Osteocyte (in vitro differentiated cells): ENCODE measurements around the gene CNNM2. TPM values are rescaled to one million over a fixed set of nuclear protein-coding genes. Genes with fewer than 3 reads are reported as not detected.

Experiments used
- DNase-seq: peaks from one replicate; pipeline ENCODE4 v3.0.0; 2021; ENCODE audit warnings: mixed read lengths; ENCODE audit not compliant: unreplicated experiment; ENCODE audit errors: extremely low spot score
- H3K27ac Mint-ChIP-seq: one replicate; pipeline ENCODE4 v1.8.0; 2021; ENCODE audit warnings: mild to moderate bottlenecking, mixed read lengths; ENCODE audit not compliant: unreplicated experiment
- H3K27me3 Mint-ChIP-seq: one replicate; pipeline ENCODE4 v1.8.0; 2021; ENCODE audit warnings: mixed read lengths; ENCODE audit not compliant: unreplicated experiment
- H3K36me3 Mint-ChIP-seq: one replicate; pipeline ENCODE4 v1.8.0; 2021; ENCODE audit warnings: mixed read lengths; ENCODE audit not compliant: unreplicated experiment
- H3K4me1 Mint-ChIP-seq: one replicate; pipeline ENCODE4 v1.8.0; 2021; ENCODE audit warnings: mixed read lengths; ENCODE audit not compliant: unreplicated experiment
- H3K4me3 Mint-ChIP-seq: one replicate; pipeline ENCODE4 v1.8.0; 2021; ENCODE audit warnings: mild to moderate bottlenecking, moderate library complexity, mixed read lengths; ENCODE audit not compliant: unreplicated experiment
- H3K9me3 Mint-ChIP-seq: one replicate; pipeline ENCODE4 v1.8.0; 2021; ENCODE audit warnings: mixed read lengths; ENCODE audit not compliant: unreplicated experiment
- CTCF ChIP-seq: fragments of 200-600 bp; sonication (generic); IDR thresholded peaks from 2 replicates; pipeline ENCODE4 v1.5.0; 2021; ENCODE audit warnings: antibody characterized with exemption, mild to moderate bottlenecking, moderate library complexity
- total RNA-seq: library from RNA; stranded (reverse); gene quantifications from 2 replicates; pipeline ENCODE4 v1.2.1, GENCODE V29; 2021

Gene CNNM2
- total RNA-seq, 1 donor from 2014 or later, result 11.7 TPM

DNA sequence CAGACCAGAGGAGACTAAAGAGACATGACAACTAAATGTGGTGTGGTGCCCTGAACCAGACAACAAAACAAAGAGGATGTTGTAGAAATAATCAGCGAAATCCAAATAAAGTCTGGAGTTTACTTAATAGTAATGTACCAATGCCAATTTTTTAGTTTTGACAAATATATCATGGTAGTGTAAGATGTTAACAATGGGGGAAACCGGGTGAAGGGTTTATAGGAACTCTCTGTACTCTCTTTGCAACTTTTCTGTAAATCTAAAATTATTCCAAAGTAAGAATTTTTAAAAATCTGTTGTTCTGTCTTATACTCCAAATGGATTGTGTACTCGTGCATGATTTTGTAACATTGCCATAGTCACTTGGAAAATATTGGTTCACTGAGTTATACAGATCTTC lies 129.3 kb downstream of the CNNM2 start:
- no peak for DNase-seq
- Mint-ChIP-seq H3K4me1 (peaks cover 27% of the 10 kb centered on the region), H3K4me3 (no peak overlapping the region), H3K27ac (no peak overlapping the region), H3K27me3 (no peaks in the 10 kb centered on the region), H3K36me3 (no peaks in the 10 kb centered on the region), H3K9me3 (no peaks in the 10 kb centered on the region)
- TF ChIP-seq CTCF, result no peak

DNA sequence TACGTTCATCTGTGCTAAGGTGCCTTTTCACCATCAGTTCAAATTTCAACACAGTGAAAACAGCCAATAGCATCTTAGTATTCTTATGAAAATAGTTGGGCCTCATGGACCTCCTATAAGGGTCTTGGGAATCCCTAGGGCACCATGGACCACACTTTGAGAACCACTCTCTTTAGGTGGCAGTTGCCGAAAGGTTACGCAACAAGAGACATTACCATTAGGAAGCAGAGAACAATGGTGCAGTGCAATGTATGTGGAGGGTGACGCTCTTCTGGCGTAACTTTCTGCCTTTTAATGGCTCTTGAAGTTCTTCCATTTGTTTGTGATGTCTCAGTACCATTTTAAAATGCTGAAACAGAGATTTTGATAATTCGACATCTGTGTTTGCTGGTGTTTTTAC lies 131.1 kb downstream of the CNNM2 start:
- Mint-ChIP-seq H3K27ac (no peak overlapping the region), H3K4me3 (no peak overlapping the region), H3K9me3 (no peaks in the 10 kb centered on the region), H3K27me3 (no peaks in the 10 kb centered on the region), H3K36me3 (no peaks in the 10 kb centered on the region), H3K4me1 (peaks cover 26% of the 10 kb centered on the region)
- DNase-seq, result no peak
- no peak for TF ChIP-seq CTCF

- DNase-seq, result no peak
- Mint-ChIP-seq H3K9me3 (no peaks in the 10 kb centered on the region), H3K36me3 (peaks cover 14% of the 10 kb centered on the region), H3K27me3 (no peaks in the 10 kb centered on the region), H3K4me3 (peak overlapping the region; percentile 56), H3K4me1 (peaks cover 8% of the 10 kb centered on the region), H3K27ac (peak overlapping the region; percentile 76)
- TF ChIP-seq CTCF, result peak; percentile 56
These were observed 135.8 kb downstream of the CNNM2 start for GRCh38 chr10:103053659-103054581.

DNA sequence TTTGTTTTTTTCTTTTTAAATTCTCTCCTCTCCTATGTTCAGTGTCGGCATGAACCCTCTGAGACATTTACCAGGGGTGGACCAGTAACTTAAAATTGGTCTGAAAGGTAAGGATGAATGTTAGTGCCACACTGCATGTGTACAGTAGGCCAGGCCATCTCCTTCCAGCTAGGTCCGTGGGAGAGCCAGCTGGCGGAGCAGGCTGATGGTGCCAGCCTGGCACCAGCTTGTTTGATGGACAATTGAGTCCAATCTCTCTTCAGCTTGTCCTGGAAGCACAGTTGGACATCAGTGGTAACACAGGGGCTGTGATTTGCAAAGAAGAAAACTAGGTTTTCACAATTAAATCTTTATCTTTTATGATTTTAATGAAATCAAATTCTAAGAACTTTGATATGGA lies 136.5 kb downstream of the CNNM2 start:
- peaks cover 8% of the 10 kb centered on the region for H3K4me1 Mint-ChIP-seq
- no peak for TF ChIP-seq CTCF
- no peak for DNase-seq
- H3K36me3 Mint-ChIP-seq, result peaks cover 14% of the 10 kb centered on the region
- H3K27me3 Mint-ChIP-seq, result no peaks in the 10 kb centered on the region
- H3K4me3 Mint-ChIP-seq, result no peak overlapping the region
- H3K9me3 Mint-ChIP-seq, result no peaks in the 10 kb centered on the region
- H3K27ac Mint-ChIP-seq, result no peak overlapping the region

GRCh38 chr10:103055105-103055504 lies 137.0 kb downstream of the CNNM2 start:
- no peak for DNase-seq
- no peaks in the 10 kb centered on the region for H3K27me3 Mint-ChIP-seq
- H3K27ac Mint-ChIP-seq, result no peak overlapping the region
- TF ChIP-seq CTCF, result no peak
- H3K4me3 Mint-ChIP-seq, result no peak overlapping the region
- H3K36me3 Mint-ChIP-seq, result peaks cover 14% of the 10 kb centered on the region
- peaks cover 8% of the 10 kb centered on the region for H3K4me1 Mint-ChIP-seq
- H3K9me3 Mint-ChIP-seq, result no peaks in the 10 kb centered on the region
